ENCODE data around the gene NODAL. TPM values are rescaled to one million over a fixed set of nuclear protein-coding genes. Genes with fewer than 3 reads are reported as not detected.

NODAL gene
- polyA plus RNA-seq, 1 donor from 2014 or later, result not detected

- Histone ChIP-seq H3K9me2 (ENCODE audit: insufficient read depth, low read length) (no peaks in the 10 kb centered on the region), H3K36me3 (ENCODE audit: insufficient read depth, low read length) (no peaks in the 10 kb centered on the region), H3K27me3 (ENCODE audit: insufficient read depth, low read depth, low read length) (no peaks in the 10 kb centered on the region), H2AFZ (ENCODE audit: low read depth, low read length) (no peak overlapping the region), H4K20me1 (ENCODE audit: insufficient read depth) (no peaks in the 10 kb centered on the region), H3K27ac (ENCODE audit: low read length) (no peak overlapping the region), H3K9me3 (ENCODE audit: low read length) (no peaks in the 10 kb centered on the region), H3K79me2 (replicated peaks; ENCODE audit: insufficient read depth, low read length) (no peaks in the 10 kb centered on the region), H3F3A (ENCODE audit: insufficient read depth, low read length, poor library complexity, severe bottlenecking) (no peaks in the 10 kb centered on the region), H3K9ac (ENCODE audit: low read length) (no peak overlapping the region), H3K4me3 (ENCODE audit: low read length) (no peak overlapping the region), H3K4me2 (ENCODE audit: low read length) (no peak overlapping the region)
- TF ChIP-seq SMC3 (conservative IDR thresholded peaks at IDR 0.05; ENCODE audit: poor library complexity), result no peak
- no peak for TF ChIP-seq MXI1 (conservative IDR thresholded peaks at IDR 0.05; ENCODE audit: poor library complexity, severe bottlenecking)
- TF ChIP-seq POLR2AphosphoS5 (IDR thresholded peaks at IDR 0.05), result no peak
- TF ChIP-seq EZH2 (IDR thresholded peaks at IDR 0.05; ENCODE audit: borderline replicate concordance, insufficient read depth, low read length, poor library complexity, severe bottlenecking), result no peak
- no peak for TF ChIP-seq REST (IDR thresholded peaks at IDR 0.05; ENCODE audit: borderline replicate concordance)
- no peak for TF ChIP-seq EP300 (conservative IDR thresholded peaks at IDR 0.05; ENCODE audit: poor library complexity, severe bottlenecking)
- TF ChIP-seq RAD21 (conservative IDR thresholded peaks at IDR 0.05), result no peak
- no peak for TF ChIP-seq TAF1 (IDR thresholded peaks at IDR 0.05; ENCODE audit: low read depth)
- no peak for TF ChIP-seq CTCF (IDR thresholded peaks at IDR 0.05; ENCODE audit: poor library complexity, severe bottlenecking)
These were observed 9.4 kb downstream of the NODAL start for GRCh38 chr10:70432101-70432500.

GRCh38 chr10:70430493-70431445, 10.7 kb downstream of the NODAL start:
- Histone ChIP-seq H3K36me3 (ENCODE audit: insufficient read depth, low read length) (no peaks in the 10 kb centered on the region), H3K27ac (ENCODE audit: low read length) (no peak overlapping the region), H4K20me1 (ENCODE audit: insufficient read depth) (no peaks in the 10 kb centered on the region), H3K79me2 (replicated peaks; ENCODE audit: insufficient read depth, low read length) (no peaks in the 10 kb centered on the region), H3K9me2 (ENCODE audit: insufficient read depth, low read length) (no peaks in the 10 kb centered on the region), H2AFZ (ENCODE audit: low read depth, low read length) (no peak overlapping the region), H3K27me3 (ENCODE audit: insufficient read depth, low read depth, low read length) (no peaks in the 10 kb centered on the region), H3K9ac (ENCODE audit: low read length) (no peak overlapping the region), H3K9me3 (ENCODE audit: low read length) (no peaks in the 10 kb centered on the region), H3K4me2 (ENCODE audit: low read length) (no peak overlapping the region), H3K4me3 (ENCODE audit: low read length) (no peak overlapping the region), H3F3A (ENCODE audit: insufficient read depth, low read length, poor library complexity, severe bottlenecking) (no peaks in the 10 kb centered on the region)
- no peak for TF ChIP-seq RAD21 (conservative IDR thresholded peaks at IDR 0.05)
- no peak for TF ChIP-seq POLR2AphosphoS5 (IDR thresholded peaks at IDR 0.05)
- TF ChIP-seq MXI1 (conservative IDR thresholded peaks at IDR 0.05; ENCODE audit: poor library complexity, severe bottlenecking), result no peak
- TF ChIP-seq EP300 (conservative IDR thresholded peaks at IDR 0.05; ENCODE audit: poor library complexity, severe bottlenecking), result no peak
- no peak for TF ChIP-seq CTCF (IDR thresholded peaks at IDR 0.05; ENCODE audit: poor library complexity, severe bottlenecking)
- TF ChIP-seq SMC3 (conservative IDR thresholded peaks at IDR 0.05; ENCODE audit: poor library complexity), result no peak
- TF ChIP-seq EZH2 (IDR thresholded peaks at IDR 0.05; ENCODE audit: borderline replicate concordance, insufficient read depth, low read length, poor library complexity, severe bottlenecking), result no peak
- no peak for TF ChIP-seq REST (IDR thresholded peaks at IDR 0.05; ENCODE audit: borderline replicate concordance)
- no peak for TF ChIP-seq TAF1 (IDR thresholded peaks at IDR 0.05; ENCODE audit: low read depth)

All from neural cell (in vitro differentiated cells).